ENCODE results near the gene SLIT3. TPM values are rescaled to one million over a fixed set of nuclear protein-coding genes. Genes with fewer than 3 reads are reported as not detected.

Gene SLIT3
- total and polyA plus RNA-seq, 9 of the 15 experiments (the other 6 are each of a cell fraction or from before 2014, with no cell fraction given): 0.01 to 0.04 TPM; not detected in 7

GRCh38 chr5:168790671-168791250 lies 510.2 kb downstream of the SLIT3 start:
- POLR2A ChIA-PET: interaction anchor here (0.7 kb wide), 1 partner anchor 9 kb away, joined by 3 read pairs; no protein-coding TSS in a partner anchor
- TF ChIP-seq ZNF436 (CRISPR knock-in tag; IDR thresholded peaks at IDR 0.05) (no peak), RAD51 (IDR thresholded peaks at IDR 0.05; ENCODE audit: borderline replicate concordance, low read depth) (no peak), BHLHE40 (IDR thresholded peaks at IDR 0.05; ENCODE audit: low read length) (no peak), TEAD1 (CRISPR knock-in tag; IDR thresholded peaks at IDR 0.05) (no peak), SIN3A (IDR thresholded peaks at IDR 0.05; ENCODE audit: borderline replicate concordance in 2 of 2, control insufficient read depth in 1 of 2, low read depth in 2 of 2, low read length in 2 of 2) (no peak)
- TF ChIP-seq, protein P1, sequence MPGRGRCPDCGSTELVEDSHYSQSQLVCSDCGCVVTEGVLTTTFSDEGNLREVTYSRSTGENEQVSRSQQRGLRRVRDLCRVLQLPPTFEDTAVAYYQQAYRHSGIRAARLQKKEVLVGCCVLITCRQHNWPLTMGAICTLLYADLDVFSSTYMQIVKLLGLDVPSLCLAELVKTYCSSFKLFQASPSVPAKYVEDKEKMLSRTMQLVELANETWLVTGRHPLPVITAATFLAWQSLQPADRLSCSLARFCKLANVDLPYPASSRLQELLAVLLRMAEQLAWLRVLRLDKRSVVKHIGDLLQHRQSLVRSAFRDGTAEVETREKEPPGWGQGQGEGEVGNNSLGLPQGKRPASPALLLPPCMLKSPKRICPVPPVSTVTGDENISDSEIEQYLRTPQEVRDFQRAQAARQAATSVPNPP (IDR thresholded peaks at IDR 0.05; ENCODE audit: borderline replicate concordance, insufficient read depth, insufficient read length): no peak
- TF ChIP-seq, protein P2, sequence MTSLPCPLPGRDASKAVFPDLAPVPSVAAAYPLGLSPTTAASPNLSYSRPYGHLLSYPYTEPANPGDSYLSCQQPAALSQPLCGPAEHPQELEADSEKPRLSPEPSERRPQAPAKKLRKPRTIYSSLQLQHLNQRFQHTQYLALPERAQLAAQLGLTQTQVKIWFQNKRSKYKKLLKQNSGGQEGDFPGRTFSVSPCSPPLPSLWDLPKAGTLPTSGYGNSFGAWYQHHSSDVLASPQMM (CRISPR knock-in tag; IDR thresholded peaks at IDR 0.05): no peak
- H3K9me3 ChIP-seq (replicated peaks; ENCODE audit: control insufficient read depth, insufficient read depth, low read depth, low read length): no peaks in the 10 kb centered on the region
- no peak overlapping the region for H2AFZ ChIP-seq (ENCODE audit: low read depth, low read length)
- no TSS peak for BruUV-seq (replicated peaks)
- no peak overlapping the region for H3K9ac ChIP-seq (ENCODE audit: insufficient read depth in 1 of 2, low read depth in 2 of 2, low read length in 2 of 2)
- no peaks in the 10 kb centered on the region for H3K36me3 ChIP-seq (ENCODE audit: control insufficient read depth, insufficient read depth, low read length)
- 5% methylated on average over 13 of the region's 13 CpGs for WGBS (ENCODE audit: insufficient coverage, low coverage, missing lambda C conversion rate)
- no peaks in the 10 kb centered on the region for H3K9me1 ChIP-seq (ENCODE audit: control insufficient read depth, insufficient read depth, low read length)
- no peak overlapping the region for H3K4me2 ChIP-seq (ENCODE audit: insufficient read depth, low read length)
- H3K4me3 ChIP-seq: no peak overlapping the region
- no peaks in the 10 kb centered on the region for H3K4me1 ChIP-seq (replicated peaks in 1 of 2; ENCODE audit: control insufficient read depth in 2 of 2, insufficient read depth in 2 of 2, low read length in 2 of 2)
- intact Hi-C loops (cut with micrococcal nuclease) (no loop called here), in situ Hi-C loops (cut with MboI) (no loop called here)
- H4K20me1 ChIP-seq (replicated peaks; ENCODE audit: control insufficient read depth, insufficient read depth, low read length): no peaks in the 10 kb centered on the region
- ATAC-seq (no peak), FAIRE-seq (no peak), DNase-seq (ENCODE audit: extremely low read depth in 1 of 4, low spot score in 3 of 4) (no peak)
- H3K27me3 ChIP-seq (ENCODE audit: control insufficient read depth in 2 of 2, insufficient read depth in 2 of 2, low read length in 2 of 2): peaks cover 20 to 46% of the 10 kb centered on the region in 2 experiments; a peak in 4 of 5 replicates
- CTCF ChIA-PET (ENCODE audit: low intra/inter-chr PET ratio): no interaction called here
- no peak overlapping the region for H3K27ac ChIP-seq (ENCODE audit: extremely low read depth, low read depth, low read length)
- no peaks in the 10 kb centered on the region for H3K79me2 ChIP-seq (ENCODE audit: control insufficient read depth, insufficient read depth, low read length)
